GM21529 (cell line): ENCODE results near the gene GPR42.

Source experiments
- ATAC-seq: cut with Tn5 transposase; IDR thresholded peaks from one replicate; pipeline ENCODE4 v1.9.1; 2021; ENCODE audit not compliant: unreplicated experiment

GPR42 gene

GRCh38 chr19:35417713-35418534 is 47.1 kb downstream of the GPR42 start:
- no peak for ATAC-seq

- ATAC-seq, result no peak
These were observed 48.2 kb downstream of the GPR42 start for GRCh38 chr19:35419046-35419445.

GRCh38 chr19:35419805-35420204 is 48.9 kb downstream of the GPR42 start:
- ATAC-seq, result no peak

GRCh38 chr19:35421362-35421761 is 50.5 kb downstream of the GPR42 start:
- no peak for ATAC-seq
